GM04504 (cell line): ENCODE results near the gene CCIN.

Source experiments
- DNase-seq: peaks from one replicate; pipeline ENCODE4 v3.0.0-alpha.2; 2012; ENCODE audit warnings: low read depth

Gene CCIN

DNA sequence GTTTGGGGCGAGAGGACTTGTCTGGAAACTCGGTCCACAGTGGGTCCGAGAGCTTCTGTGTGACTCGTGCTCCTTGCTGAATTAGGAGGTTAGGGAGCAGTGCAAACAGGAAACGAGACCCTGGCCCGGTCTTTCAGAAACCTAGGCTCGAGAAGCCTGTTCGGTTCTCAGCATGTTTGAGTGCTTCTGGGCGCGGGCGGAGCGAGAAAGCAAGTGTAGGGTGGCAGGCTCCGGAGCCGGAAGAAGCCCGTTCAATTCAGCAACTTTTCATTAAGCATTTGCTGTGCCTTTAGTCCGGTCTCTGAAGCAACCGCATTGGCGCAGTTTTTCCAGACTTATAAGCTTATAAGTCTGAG, 22.1 kb downstream of the CCIN start:
- no peak for DNase-seq

DNA sequence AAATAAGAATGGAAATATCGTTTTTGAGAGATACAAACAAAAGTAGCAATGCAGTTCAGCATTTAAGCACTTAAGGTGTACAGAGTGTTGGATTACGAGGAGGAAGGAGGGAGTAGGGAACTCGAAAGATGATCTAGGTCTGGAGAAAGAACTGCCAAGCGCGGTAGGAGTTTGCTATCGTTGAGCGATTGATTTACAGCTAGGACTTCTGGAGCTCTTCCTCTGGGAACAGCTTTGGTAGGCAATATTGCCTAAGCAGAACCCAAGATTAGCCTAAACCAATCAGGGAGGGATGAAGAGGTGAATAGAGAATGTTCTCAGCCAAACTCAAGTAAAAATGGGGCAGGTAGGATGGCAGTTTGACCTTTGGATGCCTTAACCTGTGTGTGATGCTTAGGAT, 22.5 kb downstream of the CCIN start:
- no peak for DNase-seq

DNA sequence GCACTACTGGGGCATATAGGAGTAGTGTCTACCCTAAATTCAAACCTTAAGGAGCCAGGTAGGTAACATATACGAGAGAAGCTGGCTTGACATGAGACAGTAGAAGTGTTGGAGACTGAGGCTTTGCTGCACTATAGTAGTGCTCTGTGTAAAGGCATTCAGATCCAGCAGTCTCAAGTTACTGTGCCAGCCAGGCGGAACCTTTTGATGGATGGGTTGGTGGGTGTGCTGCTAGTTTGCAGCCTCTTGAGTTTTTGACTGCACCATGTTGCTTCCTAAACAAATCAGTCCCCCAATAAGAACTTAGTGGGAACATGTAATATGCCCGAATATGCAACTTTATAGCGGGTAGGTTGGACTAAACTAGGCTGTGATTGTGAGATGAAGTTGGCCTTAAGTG, 23.0 kb downstream of the CCIN start:
- no peak for DNase-seq

DNA sequence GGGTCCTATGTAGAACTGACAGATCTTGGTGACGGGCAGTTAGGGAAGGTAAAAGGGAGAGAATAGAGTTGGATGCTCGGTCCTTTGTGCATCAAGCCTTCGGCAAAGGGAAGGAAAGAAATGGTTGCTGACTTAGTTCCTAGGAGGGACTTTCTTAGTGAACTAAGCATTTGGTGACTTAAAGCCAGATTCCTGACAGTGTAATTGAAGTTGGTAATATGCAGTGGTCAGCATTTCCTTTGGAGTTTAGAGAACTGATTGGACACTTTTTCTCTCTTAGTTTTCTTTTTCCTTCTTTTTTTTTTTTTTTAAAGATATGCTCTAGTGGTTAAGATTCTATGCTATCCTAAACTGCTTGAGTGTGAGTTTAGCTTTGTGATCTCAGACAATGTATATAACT, 23.8 kb downstream of the CCIN start:
- DNase-seq, result no peak

DNA sequence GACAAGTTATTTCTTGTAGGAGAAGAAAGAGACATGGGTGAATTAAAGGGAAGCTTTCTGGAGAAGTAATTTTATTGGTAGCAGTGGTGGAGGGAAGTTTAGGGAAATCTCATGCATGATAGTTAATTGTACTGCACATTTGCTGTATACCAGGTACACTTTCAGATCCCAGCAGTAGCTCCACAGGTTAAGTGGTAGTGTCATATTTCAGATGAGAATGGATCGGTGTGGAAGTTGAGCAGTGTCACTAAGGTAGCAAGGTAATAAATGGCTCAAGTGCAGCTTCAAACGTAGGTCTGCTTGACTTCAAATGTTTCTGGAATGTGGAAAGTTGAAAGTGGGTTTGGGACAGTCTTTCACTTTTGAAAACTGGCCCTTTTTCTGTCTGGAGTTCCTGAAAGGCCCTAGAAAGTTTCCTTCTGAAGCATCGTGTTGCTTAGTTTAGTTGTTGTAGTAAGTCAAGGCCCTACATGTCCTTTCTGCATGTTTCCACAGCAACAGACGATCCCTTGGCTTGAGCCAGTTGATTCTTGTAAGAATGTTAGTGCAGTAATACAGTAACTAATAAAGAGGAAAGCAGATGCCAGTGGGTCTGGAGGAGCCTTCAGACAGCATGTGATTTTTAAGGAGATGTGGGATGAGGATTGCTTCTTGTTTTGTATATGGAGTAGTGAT, 25.3 kb downstream of the CCIN start:
- no peak for DNase-seq

DNA sequence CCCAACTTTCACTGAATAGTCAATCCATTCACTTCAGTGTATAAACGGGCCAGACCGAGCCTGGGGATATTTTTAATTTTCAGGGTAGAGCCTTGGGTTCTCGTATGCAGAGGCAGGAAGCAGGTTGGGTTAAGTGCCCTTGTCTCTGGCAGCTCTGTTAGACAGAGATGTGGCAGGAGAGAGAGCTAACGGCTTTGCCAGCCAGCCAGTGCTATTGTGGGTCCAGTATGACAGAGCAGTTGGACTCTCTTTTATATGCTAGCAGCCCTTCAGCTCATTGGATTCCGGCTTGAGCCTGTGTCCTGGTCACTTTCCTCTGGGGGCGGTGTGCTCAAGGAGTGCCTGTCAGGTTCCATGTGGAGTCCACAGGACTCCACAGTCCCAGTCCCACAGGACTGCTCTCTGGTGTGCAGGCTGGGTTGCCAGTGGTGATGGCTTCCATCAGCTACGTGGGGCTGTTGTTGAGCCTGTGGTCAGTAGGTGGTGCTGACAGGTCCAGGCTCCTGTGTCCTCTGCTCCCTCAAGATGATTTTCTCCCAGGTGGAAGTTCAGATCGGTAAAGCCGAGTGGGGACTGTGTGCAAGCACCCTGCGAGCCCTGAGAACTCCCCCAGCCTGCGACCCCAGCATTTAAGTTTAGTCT, 35.8 kb downstream of the CCIN start:
- no peak for DNase-seq

DNA sequence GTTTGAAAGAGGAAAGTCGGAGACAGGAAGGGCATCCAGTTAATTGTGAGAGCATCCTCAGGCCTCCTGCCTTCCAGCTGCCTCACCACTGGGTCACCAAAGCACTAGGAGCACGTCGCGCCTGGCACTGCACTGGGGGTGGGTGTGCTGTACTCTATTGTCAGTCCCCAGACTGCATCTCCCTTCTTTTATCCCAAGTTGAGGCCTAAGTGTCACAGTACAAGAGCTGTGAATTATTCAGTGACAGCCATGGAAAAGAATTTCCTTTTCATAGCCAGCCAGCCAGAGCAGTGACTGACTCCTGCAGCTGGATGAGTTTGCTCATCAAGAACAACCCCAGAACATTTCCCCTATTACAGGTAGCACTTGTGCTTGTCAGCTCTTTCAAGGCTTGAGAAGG, 37.8 kb downstream of the CCIN start:
- no peak for DNase-seq

DNA sequence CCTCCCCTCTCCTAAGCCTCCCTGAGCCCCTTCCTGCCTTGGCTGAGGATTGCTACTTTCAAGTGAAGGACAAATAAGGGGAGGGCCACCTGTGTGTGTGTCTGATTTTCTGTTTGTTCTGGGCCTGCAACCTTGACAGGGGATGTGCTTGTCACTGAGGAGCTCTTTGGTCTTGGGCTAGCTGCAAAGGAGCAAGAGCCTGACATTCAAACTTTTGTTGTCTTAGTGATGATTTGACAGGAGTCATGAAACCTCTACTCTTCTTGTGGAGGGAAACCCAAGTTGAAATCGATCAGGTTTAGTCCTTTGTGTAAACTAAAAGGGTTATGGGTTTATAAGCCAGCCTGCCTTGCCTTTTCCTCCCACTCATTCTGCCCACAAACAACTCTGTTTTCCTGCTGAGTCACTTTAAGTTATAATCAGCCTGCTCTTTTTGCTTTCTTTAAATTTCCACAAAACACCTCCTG, 38.4 kb downstream of the CCIN start:
- no peak for DNase-seq

DNA sequence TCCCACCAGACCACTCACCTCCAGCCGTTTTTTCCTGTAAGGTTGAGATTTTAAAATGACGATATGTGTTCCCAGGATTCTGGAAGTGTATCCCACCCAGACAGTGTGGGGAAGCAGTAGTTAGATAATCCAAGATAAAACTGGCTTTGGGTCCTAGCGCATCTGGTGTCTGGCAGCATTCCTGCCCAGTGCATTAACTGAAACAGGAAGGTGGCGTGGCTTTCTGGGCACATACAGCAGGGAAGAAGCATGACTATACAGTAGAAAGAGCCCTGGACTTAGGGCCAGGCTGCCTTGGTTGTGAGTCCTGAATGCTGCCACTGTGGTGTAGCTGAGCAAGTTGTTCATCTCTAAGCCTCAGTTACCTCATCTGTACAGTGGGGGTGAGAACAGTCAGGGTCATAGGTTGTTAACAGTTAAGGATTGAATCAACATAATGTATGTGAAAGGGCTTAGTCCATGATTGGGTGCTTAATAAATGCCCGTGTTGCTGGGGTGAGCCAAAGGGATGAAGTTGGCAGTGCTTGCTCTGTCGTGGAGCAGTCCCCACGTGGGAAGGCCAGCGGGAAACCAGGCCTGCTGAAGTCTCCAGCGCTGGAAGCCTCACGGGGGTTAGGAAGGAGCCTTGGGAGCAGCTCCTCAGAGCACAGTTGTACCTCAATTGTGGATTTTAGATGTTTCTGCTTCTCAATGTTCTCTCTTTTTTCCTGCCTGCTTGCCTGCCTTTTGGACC, 39.5 kb downstream of the CCIN start:
- no peak for DNase-seq

DNA sequence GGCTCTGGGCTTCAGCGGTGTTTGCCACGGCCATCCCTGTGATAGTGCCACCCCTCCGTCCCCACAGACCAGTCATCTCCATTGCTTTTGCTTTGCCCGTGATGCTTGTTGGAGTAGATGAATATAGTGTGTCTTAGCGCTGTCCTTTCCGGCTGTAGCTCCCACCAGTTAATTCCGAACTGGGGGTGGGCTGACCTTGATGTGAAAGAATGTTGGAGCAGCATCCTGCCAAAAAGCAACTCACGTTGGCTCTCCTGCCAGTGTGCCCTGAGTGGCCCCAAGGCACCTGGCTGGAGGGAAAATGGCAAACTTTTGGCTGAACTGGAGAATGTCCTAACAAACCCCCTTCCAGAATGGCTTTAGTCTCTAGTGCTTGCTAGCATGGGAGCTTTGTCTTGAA, 41.5 kb downstream of the CCIN start:
- no peak for DNase-seq

DNA sequence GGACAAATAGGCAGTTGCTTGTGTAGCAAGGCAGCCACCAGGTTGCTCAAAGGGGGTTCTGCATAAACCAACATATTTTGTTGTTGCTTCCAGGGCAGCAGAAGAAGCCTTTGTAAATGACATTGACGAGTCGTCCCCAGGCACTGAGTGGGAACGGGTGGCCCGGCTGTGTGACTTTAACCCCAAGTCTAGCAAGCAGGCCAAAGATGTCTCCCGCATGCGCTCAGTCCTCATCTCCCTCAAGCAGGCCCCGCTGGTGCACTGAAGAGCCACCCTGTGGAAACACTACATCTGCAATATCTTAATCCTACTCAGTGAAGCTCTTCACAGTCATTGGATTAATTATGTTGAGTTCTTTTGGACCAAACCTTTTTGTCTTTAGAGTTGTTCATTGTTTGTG, 42.3 kb downstream of the CCIN start:
- no peak for DNase-seq

DNA sequence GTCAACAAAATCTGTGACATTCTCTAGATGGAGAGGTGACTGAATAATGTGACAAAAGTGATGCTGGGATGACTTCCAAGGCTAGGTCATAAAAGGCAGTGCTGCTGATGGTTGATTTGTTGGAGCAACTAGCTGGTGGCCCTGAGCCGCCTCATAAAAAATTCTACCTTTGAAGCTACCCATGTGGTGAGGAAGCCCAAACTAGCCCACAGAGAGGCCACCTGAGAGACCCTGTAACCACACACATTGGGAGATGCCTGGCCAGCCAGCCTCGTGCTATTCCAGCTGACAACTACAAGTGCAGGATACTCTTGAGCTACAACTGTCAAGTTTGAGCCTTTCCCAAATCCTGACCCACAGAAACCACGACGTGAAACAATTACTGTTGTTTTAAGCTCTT, 44.2 kb downstream of the CCIN start:
- DNase-seq, result no peak

DNA sequence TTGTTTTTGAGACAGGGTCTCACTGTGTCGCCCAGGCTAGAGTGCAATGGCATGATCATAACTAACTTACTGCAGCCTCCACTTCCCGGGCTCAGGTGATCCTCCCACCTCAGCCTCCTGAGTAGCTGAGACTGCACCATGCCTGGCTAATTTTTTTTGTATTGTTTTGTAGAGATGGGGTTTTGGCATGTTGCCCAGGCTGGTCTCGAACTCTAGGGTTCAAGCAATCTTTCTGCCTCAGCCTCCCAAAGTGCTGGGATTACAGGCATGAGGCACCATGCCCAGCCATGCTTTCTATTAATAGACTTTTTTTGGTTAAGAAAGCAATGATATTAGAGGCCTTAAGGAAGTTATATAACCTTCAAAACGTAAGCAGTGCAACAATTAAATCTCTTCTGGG, 44.8 kb downstream of the CCIN start:
- no peak for DNase-seq

DNA sequence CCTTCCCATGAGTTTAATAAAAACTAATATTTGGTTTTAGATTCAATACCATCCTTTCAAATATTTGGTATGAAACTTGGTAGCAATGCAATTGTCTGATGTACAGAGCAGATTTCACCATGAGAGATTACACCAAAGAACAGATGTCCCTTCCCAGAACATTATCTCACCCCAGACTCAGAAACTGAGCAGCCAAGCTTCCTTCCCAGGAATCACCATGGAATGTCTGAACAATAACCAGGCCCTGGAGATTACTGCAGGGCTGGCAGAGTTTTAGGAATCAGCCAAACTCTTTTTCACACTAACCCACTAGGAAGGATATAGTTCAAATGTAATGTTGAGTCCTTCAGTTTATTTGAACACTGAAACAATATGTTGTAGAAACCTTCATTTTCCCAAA, 45.4 kb downstream of the CCIN start:
- DNase-seq, result no peak

DNA sequence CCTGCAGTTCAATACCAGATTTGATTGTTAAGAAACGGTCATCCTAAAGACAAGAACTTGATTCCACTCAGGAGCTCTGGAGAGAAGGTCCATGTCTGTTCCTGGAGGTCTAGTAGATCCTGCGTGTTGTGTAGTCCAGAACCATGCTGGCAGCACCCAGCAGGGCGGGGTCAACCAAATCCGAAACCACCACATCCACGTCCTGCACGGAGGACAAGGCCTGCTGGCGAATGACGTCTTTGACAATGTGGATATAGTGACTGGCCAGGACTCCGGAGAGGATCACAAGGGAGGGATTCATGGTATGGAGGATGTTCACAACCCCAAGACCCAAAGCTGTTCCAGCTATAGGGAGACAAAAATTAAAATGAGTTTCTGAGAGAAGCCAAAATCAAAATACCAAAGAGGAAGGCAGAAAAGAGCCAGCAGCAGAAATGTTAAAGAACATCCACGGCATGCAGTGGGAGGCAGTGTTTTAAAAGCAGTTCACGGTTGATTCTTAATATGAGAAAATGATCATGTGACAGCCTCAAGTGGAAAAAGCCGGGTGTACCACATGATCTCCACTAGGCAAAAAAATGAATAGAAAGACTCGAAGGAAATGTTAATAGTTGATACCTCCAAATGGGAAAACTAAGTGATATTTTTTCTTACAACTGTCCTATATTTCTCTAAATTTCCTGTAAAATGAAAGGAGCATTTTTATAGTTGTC, 48.2 kb downstream of the CCIN start:
- DNase-seq, result no peak

DNA sequence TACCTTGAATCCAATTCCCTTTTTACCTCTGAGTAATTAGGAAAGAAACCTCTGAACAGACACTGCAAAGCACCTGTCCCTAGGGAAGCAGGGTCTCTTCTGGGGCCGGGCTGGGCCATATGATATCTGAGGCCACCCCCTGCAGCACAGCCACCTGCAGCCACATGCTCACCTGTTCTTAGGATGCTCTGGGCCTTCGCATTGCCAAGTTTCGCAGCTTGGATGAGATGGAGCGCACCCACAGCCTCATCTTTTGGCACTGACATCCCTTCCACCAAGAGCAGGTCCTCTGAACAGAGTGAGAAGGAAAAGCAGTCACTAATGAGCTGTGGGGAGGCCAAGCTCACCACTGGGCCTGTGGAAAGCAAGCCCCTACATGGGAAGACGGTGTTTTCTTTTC, 48.8 kb downstream of the CCIN start:
- DNase-seq, result no peak

DNA sequence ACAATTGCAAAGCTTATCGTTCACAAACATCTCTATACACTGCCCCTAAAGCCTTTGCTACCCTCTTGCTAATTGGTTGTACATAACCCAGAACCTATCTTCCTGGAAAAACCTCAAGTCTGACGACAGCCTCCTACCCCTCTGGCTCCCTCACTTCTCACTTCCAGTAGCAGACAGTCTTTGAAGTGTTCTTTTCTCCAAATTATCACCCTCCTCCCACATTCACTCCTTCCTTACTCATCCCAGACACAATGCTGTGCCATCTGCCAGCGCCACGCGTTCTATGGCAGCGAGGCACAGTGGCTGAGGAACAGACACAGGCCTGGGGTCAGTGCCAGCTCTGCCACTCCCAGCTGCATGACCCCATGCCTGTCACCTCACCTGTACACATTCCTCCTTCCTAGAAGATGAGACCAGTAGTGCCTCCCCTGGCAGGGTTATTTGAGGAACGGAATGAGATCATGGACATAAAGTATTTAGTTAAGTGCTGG, 49.3 kb downstream of the CCIN start:
- no peak for DNase-seq
